GM12801 (cell line): ENCODE data around the gene PLEKHN1.

Experiments
- CTCF ChIP-seq: IDR thresholded peaks from one replicate; pipeline ENCODE4 v1.5.1; 2011; ENCODE audit warnings: control low read depth; ENCODE audit not compliant: insufficient read length; ENCODE audit errors: extremely low read depth

Gene PLEKHN1

GRCh38 chr1:973459-974292, 7.4 kb downstream of the PLEKHN1 start:
- TF ChIP-seq CTCF = no peak

GRCh38 chr1:974293-974640, 8.0 kb downstream of the PLEKHN1 start:
- TF ChIP-seq CTCF = no peak

DNA sequence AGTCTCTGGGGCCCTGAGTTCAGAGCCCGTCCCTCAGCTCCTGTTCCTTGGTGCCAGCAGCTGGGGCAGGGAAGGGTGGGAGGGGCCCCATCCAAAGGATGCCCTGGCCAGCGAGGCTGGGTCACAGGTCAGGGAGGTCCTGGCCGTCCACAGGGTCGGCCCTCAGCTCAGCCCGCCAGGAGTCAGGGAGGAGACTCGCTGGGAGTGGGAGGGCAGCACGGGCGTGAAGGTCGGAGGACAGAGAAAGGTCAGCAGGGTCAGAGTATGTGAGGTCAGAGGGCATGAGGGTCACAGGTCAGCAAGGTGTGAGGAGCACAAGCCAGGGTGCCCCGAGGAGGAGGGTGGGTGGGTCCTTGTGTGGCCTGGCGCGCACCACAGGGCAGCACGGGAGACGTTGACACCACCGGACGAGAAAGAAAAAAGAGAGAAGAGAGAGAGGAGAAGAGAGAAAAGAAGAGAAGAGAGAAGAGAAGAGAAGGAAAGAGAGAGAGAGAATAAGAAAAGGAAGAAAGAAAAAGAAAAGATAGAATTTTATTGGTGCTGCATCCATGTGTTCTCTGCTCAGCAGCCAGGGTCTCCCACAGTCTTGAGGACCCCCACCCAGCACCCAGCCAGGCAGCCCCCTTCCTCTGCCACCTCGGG, 8.5 kb downstream of the PLEKHN1 start:
- TF ChIP-seq CTCF = no peak

GRCh38 chr1:975365-975764, 9.1 kb downstream of the PLEKHN1 start:
- no peak for TF ChIP-seq CTCF

GRCh38 chr1:975896-976683, 9.8 kb downstream of the PLEKHN1 start:
- no peak for TF ChIP-seq CTCF

DNA sequence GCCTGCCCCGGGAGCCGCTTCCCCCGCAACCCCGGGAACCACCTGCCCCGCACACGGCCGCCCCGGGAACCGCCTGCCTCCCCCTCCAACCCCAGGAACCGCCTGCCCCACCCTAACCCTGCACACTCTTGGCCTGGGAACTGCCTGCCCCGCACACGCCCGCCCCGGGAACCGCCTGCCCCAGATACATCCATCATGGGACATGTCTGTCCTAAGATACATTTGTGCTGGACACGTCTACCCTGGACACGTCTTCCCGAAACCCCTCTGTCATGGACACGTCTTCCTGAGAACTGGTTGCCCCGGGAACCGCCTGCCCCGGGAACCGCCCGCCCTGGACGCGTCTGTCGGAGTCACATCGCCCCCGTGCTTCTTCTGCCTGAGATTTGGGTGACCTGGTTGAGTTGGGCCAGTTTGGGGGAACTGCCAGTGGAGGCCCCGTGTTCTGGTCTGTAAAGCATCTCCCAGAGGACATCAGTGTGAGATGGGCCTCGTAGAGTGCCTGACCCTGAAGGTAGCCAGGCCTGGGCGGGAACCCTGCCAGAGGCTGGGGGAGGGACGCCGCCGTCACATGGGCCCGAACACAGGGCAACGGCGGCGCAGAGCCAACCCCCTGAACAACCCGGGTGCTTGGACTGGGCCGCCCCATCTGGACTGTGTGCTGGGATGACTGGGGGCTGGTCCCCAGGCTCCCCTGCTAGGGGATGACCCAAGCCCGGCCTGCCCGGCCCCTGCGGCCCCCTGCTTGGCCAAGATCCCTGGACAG, 12.0 kb downstream of the PLEKHN1 start:
- TF ChIP-seq CTCF = no peak
